Psoas muscle (tissue), 8 donors: ENCODE data around the gene MYB. TPM values are rescaled to one million over a fixed set of nuclear protein-coding genes. Genes with fewer than 3 reads are reported as not detected.

Source experiments
- ATAC-seq, 4 donors: fragments of 200-7000 bp; cut with Tn5 transposase; one replicate each; pipeline ENCODE4 v1.9.1; 2020; ENCODE audit warnings: moderate library complexity in 3 of 4, mild to moderate bottlenecking in 2 of 4
- DNase-seq, 2 donors: peaks; one replicate each; pipeline ENCODE4 v3.0.0-alpha.2; 2020
- H3K27ac ChIP-seq: fragments of 200-600 bp; one replicate; pipeline ENCODE4 v1.8.0; 2022
- H3K27me3 ChIP-seq, 3 donors: fragments of 200-600 bp in 1 of 3; one replicate each; pipeline versions ENCODE4 v1.6.1 to v1.8.0; 2013 to 2022; ENCODE audit warnings: low read length in 2 of 3, mild to moderate bottlenecking in 2 of 3, moderate library complexity in 1 of 3; ENCODE audit not compliant: insufficient read depth in 3 of 3
- H3K36me3 ChIP-seq, 2 donors: fragments of 200-600 bp in 1 of 2; one replicate each; pipeline versions ENCODE4 v1.6.1 to v1.8.0; 2013 to 2022; ENCODE audit warnings: low read depth in 1 of 2, mild to moderate bottlenecking in 1 of 2, moderate library complexity in 1 of 2; ENCODE audit not compliant: insufficient read depth in 1 of 2
- H3K4me1 ChIP-seq: fragments of 200-600 bp; one replicate; pipeline ENCODE4 v1.8.0; 2022
- H3K4me3 ChIP-seq: fragments of 200-600 bp; one replicate; pipeline ENCODE4 v1.8.0; 2022; ENCODE audit warnings: mild to moderate bottlenecking
- H3K9me3 ChIP-seq: fragments of 200-600 bp; one replicate; pipeline ENCODE4 v1.8.0; 2022
- WGBS, 3 donors: extraction: QIAGEN DNeasy Blood & Tissue Kit; methylation state at CpG; one replicate each; pipeline versions ENCODE4 v1.1.6 to v1.1.7; 2013; 5-methylcytosine and 5-hydroxymethylcytosine counted together
- intact Hi-C, 2 donors: fragments of 100-400 bp; cut with DNase I; formaldehyde crosslinking; loops; one replicate each; pipeline versions ENCODE4 v1.11.0 to v1.14.2; 2022
- polyA plus RNA-seq, 3 donors: library from polyadenylated mRNA; stranded (reverse); fragments of 200-250 nt; gene quantifications; one replicate each; pipeline ENCODE4 v1.2.3, GENCODE V29; 2013
- total RNA-seq, 4 donors: library from RNA; stranded (reverse); fragmentation: NEBNext Ultra II Directional in 2 of 4; extraction: Animal tissue kit (Norgen Biotek cat#: 25700) in 2 of 4; gene quantifications; one replicate each; pipeline versions ENCODE4 v1.2.1 to v1.2.4, GENCODE V29; 2021 to 2023
- TF ChIP-seq, protein P1 (sequence below): fragments of 200-600 bp; IDR thresholded peaks from one replicate; pipeline ENCODE4 v1.8.0; 2022; ENCODE audit warnings: antibody characterized with exemption
- donor health status: healthy with polysubstance abuse.
- donor health status: DM: no; HTN: no; CAD: no; lungs with moderate emphysema.
- donor health status: Bipolar disorder and iron deficiency.
- donor health status: healthy.
- donor health status: DM: yes; HTN: yes; CAD: no.
- donor health status: DM: no; HTN: no; CAD: no.
- donor health status: DM: no; HTN: no; CAD: no.
- donor health status: DM: yes; HTN: yes; CAD: no.

The MYB gene
- total and polyA plus RNA-seq, 7 donors, result 0.04 to 0.28 (median 0.05) TPM; not detected in 3

DNA sequence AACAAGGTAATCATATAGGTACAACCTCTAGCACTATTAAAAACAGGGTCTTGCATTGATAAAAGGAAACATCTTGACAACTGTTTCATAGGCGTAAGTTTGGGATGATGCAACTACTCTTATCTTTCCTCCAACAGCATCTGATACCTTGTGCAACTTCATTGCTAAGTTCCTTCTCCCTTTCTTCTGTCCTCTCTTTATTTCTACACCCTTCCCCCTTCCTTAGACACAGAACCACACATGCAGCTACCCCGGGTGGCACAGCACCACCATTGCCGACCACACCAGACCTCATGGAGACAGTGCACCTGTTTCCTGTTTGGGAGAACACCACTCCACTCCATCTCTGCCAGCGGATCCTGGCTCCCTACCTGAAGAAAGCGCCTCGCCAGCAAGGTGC, 14.4 kb downstream of the MYB start:
- Histone ChIP-seq H3K4me1 (no peaks in the 10 kb centered on the region), H3K27ac (no peak overlapping the region), H3K27me3 (no peaks in the 10 kb centered on the region), H3K36me3 (no peaks in the 10 kb centered on the region), H3K9me3 (no peaks in the 10 kb centered on the region), H3K4me3 (no peak overlapping the region)
- TF ChIP-seq, protein P1, sequence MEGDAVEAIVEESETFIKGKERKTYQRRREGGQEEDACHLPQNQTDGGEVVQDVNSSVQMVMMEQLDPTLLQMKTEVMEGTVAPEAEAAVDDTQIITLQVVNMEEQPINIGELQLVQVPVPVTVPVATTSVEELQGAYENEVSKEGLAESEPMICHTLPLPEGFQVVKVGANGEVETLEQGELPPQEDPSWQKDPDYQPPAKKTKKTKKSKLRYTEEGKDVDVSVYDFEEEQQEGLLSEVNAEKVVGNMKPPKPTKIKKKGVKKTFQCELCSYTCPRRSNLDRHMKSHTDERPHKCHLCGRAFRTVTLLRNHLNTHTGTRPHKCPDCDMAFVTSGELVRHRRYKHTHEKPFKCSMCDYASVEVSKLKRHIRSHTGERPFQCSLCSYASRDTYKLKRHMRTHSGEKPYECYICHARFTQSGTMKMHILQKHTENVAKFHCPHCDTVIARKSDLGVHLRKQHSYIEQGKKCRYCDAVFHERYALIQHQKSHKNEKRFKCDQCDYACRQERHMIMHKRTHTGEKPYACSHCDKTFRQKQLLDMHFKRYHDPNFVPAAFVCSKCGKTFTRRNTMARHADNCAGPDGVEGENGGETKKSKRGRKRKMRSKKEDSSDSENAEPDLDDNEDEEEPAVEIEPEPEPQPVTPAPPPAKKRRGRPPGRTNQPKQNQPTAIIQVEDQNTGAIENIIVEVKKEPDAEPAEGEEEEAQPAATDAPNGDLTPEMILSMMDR, result no peak
- WGBS, 3 donors, result 88 to 92% (median 90%) methylated on average over 6 of the region's 6 CpGs
- intact Hi-C loops, result no loop called here
- DNase-seq (no peak), ATAC-seq (no peak)

DNA sequence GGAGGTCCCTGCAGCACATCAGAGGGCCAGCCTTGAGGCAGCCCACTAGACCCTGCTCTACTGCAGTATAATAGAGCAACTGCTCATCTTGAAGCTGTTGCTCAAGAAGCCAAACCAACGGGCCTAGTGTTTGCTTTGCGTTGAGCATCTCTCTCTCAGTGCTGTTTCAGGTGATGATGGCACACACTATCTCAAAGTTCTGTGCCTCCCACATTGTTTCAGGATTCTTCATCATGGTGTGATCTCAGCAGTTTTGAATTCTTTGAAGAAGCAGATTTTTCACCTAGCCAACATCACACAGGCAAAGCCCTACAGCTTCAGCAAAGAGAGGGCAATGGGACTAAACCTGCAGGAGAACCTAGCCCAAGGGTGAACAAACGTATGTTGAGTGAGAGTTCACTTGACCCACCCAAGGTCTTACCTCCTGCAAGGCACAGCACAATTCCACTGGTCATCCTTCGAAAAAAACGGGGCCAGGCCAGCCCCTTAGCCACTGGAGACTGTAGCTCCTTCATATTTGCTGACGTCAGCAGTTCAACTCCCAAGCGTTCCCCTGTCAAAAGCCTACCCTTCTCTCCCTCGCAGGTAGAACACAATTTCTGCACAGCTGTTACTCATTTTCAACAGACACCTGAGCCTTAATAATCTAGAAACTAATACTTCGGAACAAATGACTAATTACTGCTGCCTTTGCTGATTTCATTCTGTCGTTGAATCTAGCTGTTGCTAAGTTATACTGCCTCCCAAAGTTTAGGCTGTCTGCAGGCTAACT, 15.8 kb downstream of the MYB start:
- TF ChIP-seq, protein P1, result no peak
- H3K27me3 ChIP-seq, result no peaks in the 10 kb centered on the region
- DNase-seq (no peak), ATAC-seq (no peak)
- intact Hi-C loops, result no loop called here
- H3K9me3 ChIP-seq, result no peaks in the 10 kb centered on the region
- H3K36me3 ChIP-seq, result no peaks in the 10 kb centered on the region
- H3K27ac ChIP-seq, result no peak overlapping the region
- no peak overlapping the region for H3K4me3 ChIP-seq
- WGBS, 3 donors, result 84 to 92% (median 87%) methylated on average over 10 of the region's 10 CpGs
- H3K4me1 ChIP-seq, result no peaks in the 10 kb centered on the region

DNA sequence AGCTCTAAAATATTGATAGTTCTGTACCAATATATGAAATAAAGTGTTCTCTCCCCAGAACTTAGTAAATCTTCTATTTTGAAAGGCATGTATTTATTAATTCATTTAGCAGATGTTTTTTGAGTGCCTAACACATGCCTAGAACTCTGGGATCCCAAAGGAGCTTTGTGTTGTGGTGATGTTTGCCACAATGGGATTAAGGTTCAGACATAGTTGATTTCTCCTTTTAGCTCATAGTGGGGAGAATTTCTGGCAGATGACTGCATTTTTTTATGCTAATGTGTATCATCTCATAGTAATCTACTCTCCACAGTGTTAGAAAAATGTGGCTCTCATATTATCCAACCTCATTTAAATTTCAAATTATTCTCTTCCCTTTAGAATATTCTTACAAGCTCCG, 21.7 kb downstream of the MYB start:
- Histone ChIP-seq H3K36me3 (no peaks in the 10 kb centered on the region), H3K9me3 (no peaks in the 10 kb centered on the region), H3K4me1 (no peaks in the 10 kb centered on the region), H3K27me3 (no peaks in the 10 kb centered on the region), H3K4me3 (no peak overlapping the region), H3K27ac (no peak overlapping the region)
- intact Hi-C loops, result no loop called here
- WGBS, 3 donors, result 70 to 85% (median 82%) methylated on average over 1 of the region's 1 CpG
- no peak for ATAC-seq
- TF ChIP-seq, protein P1, result no peak
- DNase-seq, result no peak

DNA sequence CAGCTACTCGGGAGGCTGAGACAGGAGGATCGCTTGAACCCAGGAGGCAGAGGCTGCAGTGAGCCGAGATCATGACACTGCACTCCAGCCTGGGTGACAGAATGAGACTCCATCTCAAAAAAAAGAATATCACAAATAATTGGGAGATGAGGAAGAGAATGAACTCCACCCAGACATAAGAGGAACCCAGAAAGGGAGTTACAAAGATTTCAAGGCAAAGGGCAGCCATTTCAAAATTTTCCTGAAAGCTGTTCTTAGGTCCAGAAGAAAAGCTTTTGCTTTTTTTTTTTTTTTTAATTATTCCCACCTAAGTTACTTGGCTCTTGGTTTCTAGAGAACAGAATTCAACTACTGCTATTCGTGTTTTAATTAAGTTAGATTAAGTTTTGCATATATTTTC, 23.8 kb downstream of the MYB start:
- no peak for ATAC-seq

More for the DNA sequence above, 23.8 kb downstream of the MYB start:
- intact Hi-C loops, result no loop called here
- Histone ChIP-seq H3K9me3 (no peaks in the 10 kb centered on the region), H3K4me3 (no peak overlapping the region), H3K27me3 (no peaks in the 10 kb centered on the region), H3K27ac (no peak overlapping the region), H3K4me1 (no peaks in the 10 kb centered on the region), H3K36me3 (no peaks in the 10 kb centered on the region)
- TF ChIP-seq, protein P1, result no peak
- no peak for DNase-seq
- 95 to 98% (median 97%) methylated on average over 4 of the region's 4 CpGs for WGBS, 3 donors
